GM19397 (cell line): Measurements from ENCODE around the gene DGKB.

Experiments
- ATAC-seq: cut with Tn5 transposase; IDR thresholded peaks from one replicate; pipeline ENCODE4 v1.9.1; 2021; ENCODE audit warnings: mild to moderate bottlenecking, moderate library complexity; ENCODE audit not compliant: unreplicated experiment

Gene DGKB

GRCh38 chr7:14825912-14826311, 76.6 kb downstream of the DGKB start:
- no peak for ATAC-seq

DNA sequence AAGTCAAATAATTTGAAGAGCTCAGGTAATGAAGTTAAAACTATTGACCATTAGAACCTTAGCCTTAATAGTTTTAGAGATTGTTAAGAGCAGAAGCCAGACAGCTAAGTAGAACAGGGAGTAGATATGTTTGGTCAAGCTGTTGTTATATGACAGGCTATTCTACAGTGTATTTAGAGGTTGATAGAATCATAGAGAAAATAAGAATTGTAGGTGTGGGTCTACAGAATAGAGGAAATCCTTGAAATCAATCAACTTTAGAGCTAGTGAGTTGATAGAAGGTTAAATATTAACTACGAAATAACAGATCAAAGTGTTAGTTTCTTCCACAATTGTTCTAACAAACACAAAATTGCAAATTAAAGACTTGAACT, 80.1 kb downstream of the DGKB start:
- ATAC-seq, result no peak

DNA sequence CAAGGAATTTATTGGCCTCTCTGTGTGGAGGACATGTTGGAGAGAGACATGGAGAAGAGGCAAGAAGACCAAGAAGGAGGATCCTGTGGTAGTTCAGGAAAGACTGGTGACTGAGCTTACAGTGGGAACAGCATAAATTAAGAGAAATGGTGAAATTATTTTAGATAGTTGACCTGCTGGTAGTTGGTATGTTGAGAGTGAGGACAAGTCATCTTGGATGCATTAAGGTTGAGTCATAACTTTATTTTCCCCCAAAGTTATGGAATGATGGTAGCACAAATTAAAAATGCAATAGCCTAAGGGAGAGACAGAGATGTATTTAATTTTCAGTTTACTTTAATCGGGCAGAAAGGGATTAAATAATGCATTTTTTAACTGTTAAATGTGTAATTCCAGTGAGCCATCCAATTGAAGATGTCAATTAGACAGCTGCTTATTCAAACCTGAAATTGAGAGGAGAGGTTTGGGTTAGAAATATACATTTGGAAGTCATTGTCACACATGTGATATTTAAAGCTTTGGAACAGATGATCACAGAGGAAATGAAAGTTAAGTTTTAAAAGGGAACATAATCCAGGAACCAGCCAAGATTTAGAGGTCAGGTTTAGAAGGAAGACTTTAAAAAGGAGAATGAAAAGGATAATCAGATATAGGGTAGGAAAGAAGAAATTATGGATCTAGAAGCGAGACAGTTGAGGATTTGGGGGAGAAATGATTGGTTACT, 80.6 kb downstream of the DGKB start:
- ATAC-seq, result no peak

DNA sequence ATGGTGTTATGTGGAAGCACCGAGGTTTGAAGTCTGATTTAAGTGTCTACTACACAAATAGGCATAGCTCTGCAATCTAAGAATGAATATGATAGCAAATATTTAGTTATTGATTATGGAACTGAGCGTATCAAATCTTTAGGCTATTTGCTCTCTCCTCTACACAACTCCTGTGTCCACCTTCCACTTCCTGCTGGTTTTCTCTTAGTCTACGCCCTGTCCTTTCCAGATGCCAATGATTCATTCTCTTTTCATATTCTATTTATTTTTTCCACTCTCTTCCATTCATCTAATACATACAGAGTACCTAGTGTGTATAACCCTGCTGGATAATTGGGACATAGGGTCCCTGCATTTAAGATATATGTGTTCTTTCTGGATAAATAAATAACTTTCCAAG, 83.7 kb downstream of the DGKB start:
- ATAC-seq, result no peak

- no peak for ATAC-seq
These were observed 84.5 kb downstream of the DGKB start for GRCh38 chr7:14817829-14818614.

DNA sequence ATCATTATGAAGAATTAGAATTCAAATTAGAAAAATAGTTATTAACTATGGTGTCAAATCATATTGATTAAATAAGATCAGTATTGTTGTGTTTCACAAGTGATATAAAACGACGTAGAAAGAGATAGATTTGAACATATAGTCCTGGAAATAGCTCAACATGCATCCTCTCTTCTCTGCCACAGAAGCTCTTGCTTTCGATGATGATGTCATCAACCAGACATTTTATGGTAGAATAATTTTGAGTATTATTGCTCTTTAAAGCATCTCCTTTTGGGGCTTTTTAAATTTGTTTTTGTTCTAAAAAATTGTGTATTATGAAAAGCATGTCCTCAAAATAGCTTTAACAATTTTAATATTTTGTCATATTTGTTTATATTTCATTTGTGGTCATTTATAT, 95.0 kb downstream of the DGKB start:
- ATAC-seq, result no peak

GRCh38 chr7:14806891-14807290, 95.7 kb downstream of the DGKB start:
- ATAC-seq, result no peak

- no peak for ATAC-seq
These were observed 97.3 kb downstream of the DGKB start for GRCh38 chr7:14805105-14805719.

DNA sequence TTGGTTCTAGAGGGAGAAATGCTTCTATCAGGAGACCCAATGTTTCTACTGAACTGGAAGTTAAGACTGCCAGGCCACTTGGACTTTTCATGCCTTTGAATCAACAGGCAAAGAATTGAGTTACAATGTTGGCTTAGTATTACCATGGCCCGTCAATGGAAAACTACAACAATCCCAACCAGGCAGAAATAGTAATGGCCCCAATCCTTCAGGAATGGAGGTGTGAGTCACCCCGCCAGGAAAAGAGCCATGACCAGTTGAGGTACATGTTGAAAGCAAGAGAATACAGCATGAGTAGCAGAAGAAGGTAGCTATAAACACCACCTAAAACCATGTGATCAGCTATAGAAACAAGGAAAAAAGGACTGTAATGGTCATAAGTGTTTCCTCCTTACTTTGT, 101.9 kb downstream of the DGKB start:
- no peak for ATAC-seq

GRCh38 chr7:14793151-14793550, 109.4 kb downstream of the DGKB start:
- no peak for ATAC-seq

DNA sequence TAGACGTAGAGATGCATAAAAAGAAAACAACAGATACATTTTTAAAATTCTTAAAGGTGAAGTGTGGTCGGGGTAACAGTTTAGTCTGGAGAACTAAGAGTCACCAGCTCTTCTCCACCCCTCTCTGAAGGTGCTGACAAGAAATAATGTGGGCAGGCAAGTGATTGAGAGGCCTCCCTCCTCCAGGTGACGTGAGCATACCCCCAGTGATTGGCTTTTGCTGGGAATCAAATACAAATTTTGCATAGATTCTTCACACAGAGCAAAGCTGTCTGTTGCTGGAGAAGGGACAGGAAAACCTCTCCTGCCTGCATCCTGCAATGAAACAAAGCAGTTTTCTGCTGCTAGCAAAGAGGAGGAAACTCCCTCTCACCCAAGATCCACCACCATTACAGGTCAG, 115.0 kb downstream of the DGKB start:
- no peak for ATAC-seq

GRCh38 chr7:14786314-14786895, 116.1 kb downstream of the DGKB start:
- no peak for ATAC-seq

DNA sequence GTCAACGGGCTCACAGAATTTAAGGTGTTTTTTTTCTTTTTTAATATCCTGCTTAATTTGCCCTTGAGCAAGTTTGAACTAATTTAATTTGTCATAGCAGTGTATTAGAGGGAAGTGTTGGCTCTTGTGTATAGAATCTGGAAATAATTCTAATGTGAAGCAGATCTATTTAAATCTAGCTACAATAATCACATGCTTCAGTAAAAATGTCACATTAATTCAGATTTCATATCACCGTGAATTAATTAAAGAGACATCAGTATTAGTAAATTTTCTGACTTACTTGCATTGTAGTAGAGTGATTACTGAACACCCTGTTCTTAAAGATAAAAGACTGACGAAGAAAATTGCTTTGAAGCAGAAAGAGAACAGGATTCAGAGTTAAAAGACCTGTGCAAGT, 124.7 kb downstream of the DGKB start:
- no peak for ATAC-seq

- ATAC-seq, result no peak
These were observed 126.3 kb downstream of the DGKB start for GRCh38 chr7:14776266-14776665.

DNA sequence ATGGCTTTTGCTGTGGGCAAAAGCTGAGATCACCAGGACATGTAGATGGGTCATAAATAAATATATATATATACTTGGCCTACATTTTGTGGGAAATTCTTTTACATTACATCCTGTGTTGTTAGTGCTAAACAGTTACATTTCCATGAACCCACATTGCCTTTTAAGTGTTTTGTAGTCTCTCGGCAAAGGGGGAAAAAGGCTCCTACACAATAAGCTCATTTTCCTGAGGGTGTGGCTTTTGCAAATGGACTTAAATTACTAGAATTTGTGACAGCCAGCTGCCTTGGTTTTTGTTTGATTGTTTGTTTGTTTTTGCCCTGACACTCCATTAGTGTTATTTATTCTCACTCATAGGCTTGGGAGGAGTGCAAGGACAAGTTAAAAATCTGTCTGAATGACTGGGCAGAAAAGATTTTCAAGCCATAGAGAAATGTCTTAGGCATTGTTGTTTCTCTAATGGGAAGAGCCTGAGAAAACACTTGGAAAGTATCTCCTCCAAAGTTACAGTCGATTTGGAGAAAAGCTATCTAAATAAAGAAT, 128.8 kb downstream of the DGKB start:
- ATAC-seq, result no peak

DNA sequence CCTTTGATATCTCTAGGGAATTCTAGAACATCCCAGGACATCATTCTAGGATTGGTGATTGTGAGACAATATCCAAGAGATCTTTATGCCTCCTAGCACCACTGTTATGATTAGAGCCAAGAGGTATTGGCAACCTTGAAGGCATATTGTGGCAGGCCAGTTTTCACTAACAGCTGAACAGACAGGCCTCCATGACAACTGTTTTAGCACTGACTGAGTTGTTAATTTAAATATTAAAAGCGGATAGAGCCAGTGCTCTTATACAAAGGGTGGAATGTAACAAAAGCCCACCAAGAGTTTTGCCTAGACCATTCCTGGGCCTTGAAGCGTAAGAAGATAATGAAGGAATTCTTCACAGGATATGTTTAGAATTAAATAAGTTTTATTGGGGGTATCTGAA, 131.9 kb downstream of the DGKB start:
- no peak for ATAC-seq

GRCh38 chr7:14769261-14769660, 133.3 kb downstream of the DGKB start:
- ATAC-seq, result no peak

GRCh38 chr7:14767716-14768425, 134.7 kb downstream of the DGKB start:
- no peak for ATAC-seq

- ATAC-seq, result no peak
These were observed 135.8 kb downstream of the DGKB start for GRCh38 chr7:14766747-14767146.

DNA sequence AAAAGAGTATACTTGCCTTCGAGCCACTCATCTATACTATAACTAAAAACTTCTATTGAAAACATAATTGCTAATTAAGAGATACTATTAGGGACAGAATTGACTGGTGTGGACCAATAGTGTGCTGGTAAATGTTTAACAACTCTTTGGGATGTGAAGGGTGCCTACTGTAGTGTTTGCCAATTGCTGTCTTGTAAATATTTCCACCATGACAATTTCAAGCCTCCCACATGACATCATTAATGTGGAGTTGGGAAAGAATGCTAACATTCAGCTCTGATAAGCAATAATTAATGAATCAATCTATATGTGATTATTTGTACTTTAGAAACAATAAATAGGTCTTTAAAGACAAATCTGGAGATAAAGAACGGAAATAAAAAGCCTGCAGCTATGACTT, 136.8 kb downstream of the DGKB start:
- no peak for ATAC-seq

- no peak for ATAC-seq
These were observed 140.0 kb downstream of the DGKB start for GRCh38 chr7:14762561-14762960.
